ENCODE data around the gene CA12.
A peak's percentile ranks its signal among the peaks of the same experiment; 100 is the strongest.
"Not testable (repeated sequence)": the region's sequence is repeated elsewhere in the genome, so short reads cannot be mapped to it uniquely, and the experiment has no call there.

Gene CA12

GRCh38 chr15:63381301-63382204 lies at the start of gene CA12:
Gene CA12 (minus strand): TSS chr15:63381846. CDS start chr15:63381720, 126 bp downstream.
- no peak for DNase-seq (ENCODE audit: low spot score)

GRCh38 chr15:63430766-63431451 lies 49.3 kb upstream of the CA12 start:
- no peak for DNase-seq (ENCODE audit: low spot score)

GRCh38 chr15:63426552-63426951 lies 44.9 kb upstream of the CA12 start:
- DNase-seq (ENCODE audit: low spot score), result no peak

GRCh38 chr15:63425426-63425985 lies 43.9 kb upstream of the CA12 start:
- no peak for DNase-seq (ENCODE audit: low spot score)

GRCh38 chr15:63422891-63423590 lies 41.4 kb upstream of the CA12 start:
- no peak for DNase-seq (ENCODE audit: low spot score)

- DNase-seq (ENCODE audit: low spot score), result no peak
These were observed 39.8 kb upstream of the CA12 start for GRCh38 chr15:63421433-63421832.

- DNase-seq (ENCODE audit: low spot score), result no peak
These were observed 38.7 kb upstream of the CA12 start for GRCh38 chr15:63420333-63420747.

GRCh38 chr15:63418811-63419210 lies 37.2 kb upstream of the CA12 start:
- no peak for DNase-seq (ENCODE audit: low spot score)

- DNase-seq (ENCODE audit: low spot score), result peak; percentile 75
These were observed 36.1 kb upstream of the CA12 start for GRCh38 chr15:63417721-63418120.

- not testable (repeated sequence) for DNase-seq (ENCODE audit: low spot score)
These were observed 35.6 kb upstream of the CA12 start for GRCh38 chr15:63417274-63417673.

- DNase-seq (ENCODE audit: low spot score), result no peak
These were observed 33.0 kb upstream of the CA12 start for GRCh38 chr15:63414474-63415120.

GRCh38 chr15:63412551-63412950 lies 30.9 kb upstream of the CA12 start:
- no peak for DNase-seq (ENCODE audit: low spot score)

GRCh38 chr15:63411866-63412265 lies 30.2 kb upstream of the CA12 start:
- DNase-seq (ENCODE audit: low spot score), result no peak

- no peak for DNase-seq (ENCODE audit: low spot score)
These were observed 27.5 kb upstream of the CA12 start for GRCh38 chr15:63409179-63409578.

- DNase-seq (ENCODE audit: low spot score), result no peak
These were observed 26.9 kb upstream of the CA12 start for GRCh38 chr15:63408524-63408923.

GRCh38 chr15:63407612-63408011 lies 26.0 kb upstream of the CA12 start:
- no peak for DNase-seq (ENCODE audit: low spot score)

GRCh38 chr15:63405683-63406390 lies 24.2 kb upstream of the CA12 start:
- DNase-seq (ENCODE audit: low spot score), result no peak

GRCh38 chr15:63405159-63405558 lies 23.5 kb upstream of the CA12 start:
- no peak for DNase-seq (ENCODE audit: low spot score)

- DNase-seq (ENCODE audit: low spot score), result no peak
These were observed 21.8 kb upstream of the CA12 start for GRCh38 chr15:63403254-63403945.

- peak; percentile 25 for DNase-seq (ENCODE audit: low spot score)
These were observed 21.0 kb upstream of the CA12 start for GRCh38 chr15:63402498-63403253.

Measured in putamen (tissue), 1 donor.